Breast epithelium (tissue), 3 donors: ENCODE results near the gene FOXI2.

Experiments used
- CTCF ChIP-seq, 3 donors: fragments of 450-650 bp; IDR thresholded peaks; one replicate each; pipeline ENCODE4 v1.5.1; 2016 to 2017; ENCODE audit warnings: antibody characterized with exemption in 3 of 3, mild to moderate bottlenecking in 3 of 3, moderate library complexity in 3 of 3
- POLR2A ChIP-seq: fragments of 450-650 bp; IDR thresholded peaks from one replicate; pipeline ENCODE4 v1.6.1; 2016; ENCODE audit warnings: antibody characterized with exemption, mild to moderate bottlenecking, moderate library complexity
- POLR2AphosphoS5 ChIP-seq, 3 donors: sonication (generic); formaldehyde crosslinking; IDR thresholded peaks; one replicate each; pipeline ENCODE4 v1.6.1; 2017; ENCODE audit warnings: antibody characterized with exemption in 3 of 3

- TF ChIP-seq POLR2A (no peak), CTCF (IDR thresholded peaks at IDR 0.05) (no peak), POLR2AphosphoS5 (IDR thresholded peaks at IDR 0.05) (no peak)
Measured at GRCh38 chr10:127720903-127721302, 16.1 kb upstream of the FOXI2 start.
